Hematopoietic multipotent progenitor cell treated with erythropoietin and hydrocortisone succinate and interleukin-3 and kit ligand, for 15 days (in vitro differentiated cells): ENCODE measurements around the gene CLPTM1L.
"Not testable (repeated sequence)": the region's sequence is repeated elsewhere in the genome, so short reads cannot be mapped to it uniquely, and the experiment has no call there.

Experiments
- DNase-seq: peaks from one replicate; pipeline ENCODE4 v3.0.0-alpha.2; 2015; ENCODE audit warnings: low spot score

The CLPTM1L gene

GRCh38 chr5:1380011-1380817 lies 35.3 kb upstream of the CLPTM1L start:
- DNase-seq = no peak

- DNase-seq = no peak
Observed at GRCh38 chr5:1378866-1379659, 34.2 kb upstream of the CLPTM1L start.

GRCh38 chr5:1378096-1378495 lies 33.2 kb upstream of the CLPTM1L start:
- DNase-seq = no peak

- DNase-seq = no peak
Observed at GRCh38 chr5:1376981-1377380, 32.1 kb upstream of the CLPTM1L start.

GRCh38 chr5:1375871-1376810 lies 31.2 kb upstream of the CLPTM1L start:
- DNase-seq = no peak

- no peak for DNase-seq
Observed at GRCh38 chr5:1374679-1375055, 29.8 kb upstream of the CLPTM1L start.

- DNase-seq = no peak
Observed at GRCh38 chr5:1374030-1374678, 29.3 kb upstream of the CLPTM1L start.

GRCh38 chr5:1371972-1372342 lies 27.1 kb upstream of the CLPTM1L start:
- DNase-seq = not testable (repeated sequence)

- DNase-seq = no peak
Observed at GRCh38 chr5:1371218-1371971, 26.5 kb upstream of the CLPTM1L start.

GRCh38 chr5:1370006-1370405 lies 25.1 kb upstream of the CLPTM1L start:
- DNase-seq = no peak

- no peak for DNase-seq
Observed at GRCh38 chr5:1368756-1369155, 23.9 kb upstream of the CLPTM1L start.

- no peak for DNase-seq
Observed at GRCh38 chr5:1368236-1368635, 23.3 kb upstream of the CLPTM1L start.

- no peak for DNase-seq
Observed at GRCh38 chr5:1367149-1367548, 22.2 kb upstream of the CLPTM1L start.

- no peak for DNase-seq
Observed at GRCh38 chr5:1366514-1366913, 21.6 kb upstream of the CLPTM1L start.

- DNase-seq = no peak
Observed at GRCh38 chr5:1364211-1364610, 19.3 kb upstream of the CLPTM1L start.

- no peak for DNase-seq
Observed at GRCh38 chr5:1363581-1363980, 18.7 kb upstream of the CLPTM1L start.

GRCh38 chr5:1363160-1363559 lies 18.3 kb upstream of the CLPTM1L start:
- DNase-seq = no peak

GRCh38 chr5:1362242-1363015 lies 17.5 kb upstream of the CLPTM1L start:
- no peak for DNase-seq

- DNase-seq = no peak
Observed at GRCh38 chr5:1360861-1361260, 16.0 kb upstream of the CLPTM1L start.

GRCh38 chr5:1360367-1360766 lies 15.5 kb upstream of the CLPTM1L start:
- DNase-seq = not testable (repeated sequence)
